ENCODE results near the gene PRDX5. TPM values are rescaled to one million over a fixed set of nuclear protein-coding genes. Genes with fewer than 3 reads are reported as not detected.

PRDX5 gene
- total and polyA plus RNA-seq, 9 of the 15 experiments (the other 6 are each of a cell fraction or from before 2014, with no cell fraction given): 40.8 to 327 (median 204) TPM

GRCh38 chr11:64317325-64317960, 478 bp upstream of the PRDX5 start, which contains the start of gene TRMT112:
TRMT112 (minus strand) TSS chr11:64317559; CDS start chr11:64317526, 33 bp downstream.
- DNase-seq (ENCODE audit: extremely low read depth in 1 of 4, low spot score in 3 of 4) (peak; percentile 69 to 99 (median 80)), ATAC-seq (peak; percentile 85), FAIRE-seq (peak; percentile 100)
- Histone ChIP-seq H3K27me3 (ENCODE audit: control insufficient read depth in 2 of 2, insufficient read depth in 2 of 2, low read length in 2 of 2) (no peaks in the 10 kb centered on the region), H4K20me1 (replicated peaks; ENCODE audit: control insufficient read depth, insufficient read depth, low read length) (no peaks in the 10 kb centered on the region; the same call in 1 of the 2 replicates), H3K79me2 (ENCODE audit: control insufficient read depth, insufficient read depth, low read length) (peaks cover 38% of the 10 kb centered on the region), H3K9ac (ENCODE audit: insufficient read depth in 1 of 2, low read depth in 2 of 2, low read length in 2 of 2) (peak within 1 kb of the TSS; percentile 92 to 94), H3K4me3 (peak within 1 kb of the TSS; percentile 94), H3K27ac (ENCODE audit: extremely low read depth, low read depth, low read length) (peak within 1 kb of the TSS; percentile 99), H3K4me1 (replicated peaks in 1 of 2; ENCODE audit: control insufficient read depth in 2 of 2, insufficient read depth in 2 of 2, low read length in 2 of 2) (peaks cover 8 to 64% of the 10 kb centered on the region in 2 experiments; a peak in 4 of 5 replicates), H3K36me3 (ENCODE audit: control insufficient read depth, insufficient read depth, low read length) (peaks cover 69% of the 10 kb centered on the region), H3K9me1 (ENCODE audit: control insufficient read depth, insufficient read depth, low read length) (no peaks in the 10 kb centered on the region), H3K9me3 (replicated peaks; ENCODE audit: control insufficient read depth, insufficient read depth, low read depth, low read length) (no peaks in the 10 kb centered on the region), H2AFZ (ENCODE audit: low read depth, low read length) (peak within 1 kb of the TSS; percentile 92), H3K4me2 (ENCODE audit: insufficient read depth, low read length) (peak within 1 kb of the TSS; percentile 95)
- intact Hi-C loops (cut with micrococcal nuclease): loop anchor here (1.0 kb wide), 2 partner anchors 14 to 38 kb away; no protein-coding TSS in a partner anchor
- CTCF ChIA-PET (ENCODE audit: low intra/inter-chr PET ratio): interaction anchor here (1.1 to 2.7 kb wide), 4 partner anchors 14 to 336 kb away, joined by 3 to 19 read pairs (median 6); no protein-coding TSS in a partner anchor
- BruUV-seq (replicated peaks): no TSS peak
- POLR2A ChIA-PET: interaction anchor here (0.6 to 2.6 kb wide), 21 partner anchors 10 to 1680 kb away, joined by 3 to 12 read pairs (median 6); partner anchors contain the start of genes CCDC88B and STIP1
- in situ Hi-C loops (cut with MboI): no loop called here
- under 1% methylated on average over 42 of the region's 43 CpGs for WGBS (ENCODE audit: insufficient coverage, low coverage, missing lambda C conversion rate)
- TF ChIP-seq NFE2 (IDR thresholded peaks at IDR 0.05; ENCODE audit: low read depth) (peak; percentile 7; the same call in 1 of the 2 replicates), TBP (optimal IDR thresholded peaks at IDR 0.05; ENCODE audit: low read depth, low read length) (peak; percentile 77), TAF7 (tag; IDR thresholded peaks at IDR 0.05) (peak; percentile 42; the same call in 1 of the 2 replicates), SP2 (IDR thresholded peaks at IDR 0.05; ENCODE audit: extremely low read depth, low read depth, low read length, poor library complexity, severe bottlenecking) (peak; percentile 33), HDAC1 (IDR thresholded peaks at IDR 0.05) (peak in 1 of 2 experiments; percentile 91; a peak in 2 of 4 replicates), NR2C1 (IDR thresholded peaks at IDR 0.05) (peak; percentile 72), NR2C1 (tag; IDR thresholded peaks at IDR 0.05) (peak; percentile 45), SPI1 (IDR thresholded peaks at IDR 0.05; ENCODE audit: borderline replicate concordance, low read depth, low read length) (0 out of 2 replicates have a peak, but pooled peaks have one; percentile 53), ZNF212 (CRISPR knock-in tag; IDR thresholded peaks at IDR 0.05) (no peak), ZNF644 (tag; IDR thresholded peaks at IDR 0.05; ENCODE audit: low read depth) (0 out of 2 replicates have a peak, but pooled peaks have one; percentile 2), ZBED1 (IDR thresholded peaks at IDR 0.05) (peak; percentile 50; the same call in 1 of the 2 replicates), U2AF2 (optimal IDR thresholded peaks at IDR 0.05; ENCODE audit: low read depth, low read length) (no peak), ZNF444 (CRISPR knock-in tag; IDR thresholded peaks at IDR 0.05) (0 out of 2 replicates have a peak, but pooled peaks have one; percentile 27)
- TF ChIP-seq, protein P1, sequence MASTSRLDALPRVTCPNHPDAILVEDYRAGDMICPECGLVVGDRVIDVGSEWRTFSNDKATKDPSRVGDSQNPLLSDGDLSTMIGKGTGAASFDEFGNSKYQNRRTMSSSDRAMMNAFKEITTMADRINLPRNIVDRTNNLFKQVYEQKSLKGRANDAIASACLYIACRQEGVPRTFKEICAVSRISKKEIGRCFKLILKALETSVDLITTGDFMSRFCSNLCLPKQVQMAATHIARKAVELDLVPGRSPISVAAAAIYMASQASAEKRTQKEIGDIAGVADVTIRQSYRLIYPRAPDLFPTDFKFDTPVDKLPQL (IDR thresholded peaks at IDR 0.05; ENCODE audit: extremely low read depth, insufficient read length): no peak
- TF ChIP-seq, protein P2, sequence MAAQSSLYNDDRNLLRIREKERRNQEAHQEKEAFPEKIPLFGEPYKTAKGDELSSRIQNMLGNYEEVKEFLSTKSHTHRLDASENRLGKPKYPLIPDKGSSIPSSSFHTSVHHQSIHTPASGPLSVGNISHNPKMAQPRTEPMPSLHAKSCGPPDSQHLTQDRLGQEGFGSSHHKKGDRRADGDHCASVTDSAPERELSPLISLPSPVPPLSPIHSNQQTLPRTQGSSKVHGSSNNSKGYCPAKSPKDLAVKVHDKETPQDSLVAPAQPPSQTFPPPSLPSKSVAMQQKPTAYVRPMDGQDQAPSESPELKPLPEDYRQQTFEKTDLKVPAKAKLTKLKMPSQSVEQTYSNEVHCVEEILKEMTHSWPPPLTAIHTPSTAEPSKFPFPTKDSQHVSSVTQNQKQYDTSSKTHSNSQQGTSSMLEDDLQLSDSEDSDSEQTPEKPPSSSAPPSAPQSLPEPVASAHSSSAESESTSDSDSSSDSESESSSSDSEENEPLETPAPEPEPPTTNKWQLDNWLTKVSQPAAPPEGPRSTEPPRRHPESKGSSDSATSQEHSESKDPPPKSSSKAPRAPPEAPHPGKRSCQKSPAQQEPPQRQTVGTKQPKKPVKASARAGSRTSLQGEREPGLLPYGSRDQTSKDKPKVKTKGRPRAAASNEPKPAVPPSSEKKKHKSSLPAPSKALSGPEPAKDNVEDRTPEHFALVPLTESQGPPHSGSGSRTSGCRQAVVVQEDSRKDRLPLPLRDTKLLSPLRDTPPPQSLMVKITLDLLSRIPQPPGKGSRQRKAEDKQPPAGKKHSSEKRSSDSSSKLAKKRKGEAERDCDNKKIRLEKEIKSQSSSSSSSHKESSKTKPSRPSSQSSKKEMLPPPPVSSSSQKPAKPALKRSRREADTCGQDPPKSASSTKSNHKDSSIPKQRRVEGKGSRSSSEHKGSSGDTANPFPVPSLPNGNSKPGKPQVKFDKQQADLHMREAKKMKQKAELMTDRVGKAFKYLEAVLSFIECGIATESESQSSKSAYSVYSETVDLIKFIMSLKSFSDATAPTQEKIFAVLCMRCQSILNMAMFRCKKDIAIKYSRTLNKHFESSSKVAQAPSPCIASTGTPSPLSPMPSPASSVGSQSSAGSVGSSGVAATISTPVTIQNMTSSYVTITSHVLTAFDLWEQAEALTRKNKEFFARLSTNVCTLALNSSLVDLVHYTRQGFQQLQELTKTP (IDR thresholded peaks at IDR 0.05; ENCODE audit: low read depth in 1 of 2, partially characterized antibody in 2 of 2): no peak
